Stimulated activated CD4-positive, alpha-beta T cell treated with anti-CD3 and anti-CD28 coated beads, TNF-alpha, amount 100 ng/mL, for 4 hours (primary cell): ENCODE results near the gene CACNA1G.

Experiments
- DNase-seq, 3 experiments: peaks; one replicate each; pipeline ENCODE4 v3.0.0-alpha.2; 2020; ENCODE audit warnings: low read depth in 3 of 3

CACNA1G gene

GRCh38 chr17:50651661-50652060 is 91.1 kb downstream of the CACNA1G start:
- no peak for DNase-seq

DNA sequence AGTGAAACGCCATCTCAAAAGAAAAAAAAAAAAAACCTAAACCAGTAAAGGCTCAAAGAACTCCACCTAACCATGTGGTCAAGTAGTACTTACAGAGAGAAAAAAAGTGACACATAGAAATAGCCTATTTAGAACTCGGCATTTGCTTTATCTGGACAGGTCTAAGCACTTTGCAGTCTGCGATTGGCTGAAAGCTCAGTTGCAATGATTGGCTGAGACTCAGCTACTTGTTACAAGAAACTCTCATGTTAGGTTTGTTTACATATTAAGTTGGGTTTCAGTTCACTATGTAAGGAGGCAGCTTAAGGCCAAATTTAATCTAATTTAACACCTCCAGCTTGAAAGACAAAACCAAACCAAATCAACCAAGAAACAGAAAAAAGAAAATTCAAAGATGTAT is 93.2 kb downstream of the CACNA1G start:
- no peak for DNase-seq

- no peak for DNase-seq
Observed at GRCh38 chr17:50656509-50656908, 96.0 kb downstream of the CACNA1G start.

- no peak for DNase-seq
Observed at GRCh38 chr17:50657054-50657453, 96.5 kb downstream of the CACNA1G start.

GRCh38 chr17:50657627-50658026 is 97.1 kb downstream of the CACNA1G start:
- DNase-seq: no peak

- DNase-seq: no peak
Observed at GRCh38 chr17:50658616-50659015, 98.1 kb downstream of the CACNA1G start.

GRCh38 chr17:50659179-50659578 is 98.7 kb downstream of the CACNA1G start:
- no peak for DNase-seq

DNA sequence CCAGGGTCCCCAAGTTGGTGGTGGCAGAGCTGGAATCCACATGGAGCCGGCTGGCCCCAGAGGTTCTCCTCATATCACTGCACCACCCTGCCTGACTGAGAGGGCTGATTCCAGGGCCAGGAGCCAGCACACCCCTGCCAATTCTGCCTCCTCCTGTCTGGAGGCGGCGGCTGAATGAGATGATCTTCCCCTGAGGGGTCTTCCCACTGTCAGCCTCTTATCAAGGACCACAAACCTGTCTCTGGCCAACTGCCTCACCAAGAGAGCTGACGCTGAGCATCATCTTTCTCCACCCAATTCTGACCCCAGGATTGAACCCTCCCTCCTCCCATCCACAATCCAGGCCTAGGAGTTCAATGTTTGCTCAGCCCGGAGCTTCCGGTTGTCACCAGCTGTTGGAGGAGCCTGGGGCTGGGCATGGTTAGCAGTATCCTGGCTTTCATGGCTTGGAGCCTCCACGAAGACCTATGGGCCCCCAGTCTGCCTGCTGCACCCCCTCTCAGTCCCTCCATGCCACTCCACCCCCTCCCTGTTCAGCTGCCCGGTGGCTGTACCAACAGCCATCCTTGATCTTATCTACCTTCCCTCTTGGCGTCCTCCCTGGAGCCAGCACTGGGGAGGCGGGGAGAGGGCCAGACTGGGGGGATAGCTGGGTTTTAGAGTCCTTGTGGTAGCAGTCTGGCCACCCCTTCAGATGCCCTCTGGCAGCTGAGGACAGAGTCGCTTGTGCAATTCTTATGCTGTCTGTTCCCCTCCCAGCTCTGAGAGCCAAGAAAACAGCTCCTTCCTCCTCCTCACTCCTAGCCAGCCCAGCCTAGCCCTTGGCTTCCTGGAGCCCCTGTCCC is 99.7 kb downstream of the CACNA1G start:
- no peak for DNase-seq

DNA sequence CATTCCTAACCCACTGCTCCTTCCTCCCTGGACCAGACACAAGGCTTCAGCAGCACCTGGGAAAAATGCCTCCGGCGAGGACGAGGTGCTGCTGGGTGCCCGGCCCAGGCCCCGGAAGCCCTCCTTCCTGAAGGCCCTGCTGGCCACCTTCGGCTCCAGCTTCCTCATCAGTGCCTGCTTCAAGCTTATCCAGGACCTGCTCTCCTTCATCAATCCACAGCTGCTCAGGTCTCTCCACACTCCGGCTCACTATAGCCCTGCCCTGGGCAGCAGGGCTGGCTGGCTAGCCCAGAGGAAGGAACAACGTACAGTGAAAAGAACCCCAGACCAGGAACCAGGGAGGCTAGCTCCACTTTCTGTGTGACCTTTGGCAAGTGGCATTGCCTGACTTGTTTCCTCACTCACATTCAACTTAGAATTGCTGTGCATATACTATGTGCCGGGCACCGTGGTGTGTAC is 100.4 kb downstream of the CACNA1G start:
- DNase-seq: no peak

DNA sequence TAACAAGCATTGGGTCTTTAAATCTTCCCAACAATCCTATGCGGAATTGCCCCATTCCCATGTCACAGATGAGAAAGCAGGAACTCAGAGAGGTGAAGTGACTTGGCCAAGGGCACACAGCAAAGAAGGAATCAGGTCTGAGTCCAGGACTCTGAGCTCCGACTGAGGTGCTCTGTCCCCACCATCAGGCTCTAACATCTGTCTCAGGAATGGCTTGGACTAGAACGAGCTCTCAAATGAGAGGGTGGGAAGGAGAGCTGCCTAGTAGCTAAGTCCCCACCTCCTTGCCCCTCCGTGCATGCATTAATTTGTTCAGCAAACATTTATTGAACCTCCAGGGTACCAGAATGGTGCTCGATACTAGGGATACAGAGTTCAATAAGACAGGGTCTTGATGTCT is 100.8 kb downstream of the CACNA1G start:
- no peak for DNase-seq

- peak in 1 of 3 experiments; percentile 5 for DNase-seq
Observed at GRCh38 chr17:50661795-50662391, 101.4 kb downstream of the CACNA1G start.

DNA sequence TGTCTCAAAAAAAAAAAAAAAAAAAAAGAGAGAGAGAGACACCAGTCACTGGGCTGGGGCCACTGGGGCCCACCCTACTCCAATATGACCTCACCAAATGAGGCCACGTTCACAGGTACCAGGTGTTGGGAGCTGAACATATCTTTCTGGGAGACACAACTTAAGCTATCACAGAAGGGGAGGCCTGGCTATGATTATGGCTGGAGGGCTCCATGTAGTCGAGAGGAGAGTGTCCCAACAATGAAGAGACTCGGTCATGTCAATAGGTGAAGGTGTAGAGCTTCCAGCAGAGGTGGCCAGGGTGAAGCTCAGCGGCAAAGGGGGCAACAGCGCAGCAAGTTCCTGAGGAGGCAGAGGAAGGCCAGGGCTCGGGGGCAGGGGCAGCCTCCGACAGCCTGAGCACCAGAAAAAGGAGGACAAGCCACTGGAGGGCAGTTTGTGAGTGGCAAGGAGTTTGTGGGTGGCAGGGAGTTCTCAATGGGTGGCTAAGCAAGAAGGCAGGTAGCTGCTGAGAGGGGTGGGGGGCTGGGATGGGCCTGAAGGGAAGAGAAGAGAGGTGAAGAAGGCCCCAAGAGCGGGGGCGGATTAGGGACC is 102.2 kb downstream of the CACNA1G start:
- no peak for DNase-seq

DNA sequence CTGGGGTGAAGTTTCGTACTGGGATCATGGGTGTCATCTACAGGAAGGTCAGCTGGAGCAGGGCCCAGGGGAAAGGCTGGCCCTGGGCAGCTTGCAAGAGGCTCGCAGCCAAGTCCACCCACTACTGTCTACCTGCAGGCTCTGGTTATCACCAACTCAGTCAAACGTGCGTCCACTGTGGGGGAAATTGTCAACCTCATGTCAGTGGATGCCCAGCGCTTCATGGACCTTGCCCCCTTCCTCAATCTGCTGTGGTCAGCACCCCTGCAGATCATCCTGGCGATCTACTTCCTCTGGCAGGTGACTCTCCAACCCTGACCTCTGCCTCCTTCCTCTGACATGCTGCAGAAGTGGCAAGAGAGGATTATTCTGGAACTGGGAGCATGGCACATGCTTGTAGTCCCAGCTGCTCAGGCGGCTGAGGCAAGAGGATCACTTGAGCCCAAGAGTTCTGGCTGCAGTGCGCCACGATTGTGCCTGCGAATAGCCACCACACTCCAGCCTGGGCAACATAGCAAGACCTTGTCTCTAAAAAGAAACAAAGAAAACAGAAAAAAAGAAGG is 103.4 kb downstream of the CACNA1G start:
- no peak for DNase-seq

GRCh38 chr17:50664788-50665458 is 104.4 kb downstream of the CACNA1G start:
- DNase-seq: no peak

DNA sequence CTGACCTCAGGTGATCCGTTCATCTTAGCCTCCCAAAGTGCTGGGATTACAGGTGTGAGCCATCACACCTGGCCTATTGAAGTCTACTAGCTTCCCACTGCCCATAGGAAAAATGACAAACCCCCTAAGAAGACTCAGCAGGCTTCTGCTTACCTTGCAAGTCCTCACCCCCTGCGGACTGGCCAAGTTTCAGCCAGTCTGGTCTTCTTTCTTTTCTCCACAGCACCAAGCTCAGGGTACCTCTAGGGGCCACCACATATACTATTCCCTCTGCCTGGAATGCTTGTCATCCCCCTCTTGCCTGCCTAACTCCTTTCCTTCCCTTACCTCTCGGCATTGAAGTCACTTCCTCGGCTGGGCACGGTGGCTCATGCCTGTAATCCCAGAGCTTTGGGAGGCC is 105.3 kb downstream of the CACNA1G start:
- no peak for DNase-seq

DNA sequence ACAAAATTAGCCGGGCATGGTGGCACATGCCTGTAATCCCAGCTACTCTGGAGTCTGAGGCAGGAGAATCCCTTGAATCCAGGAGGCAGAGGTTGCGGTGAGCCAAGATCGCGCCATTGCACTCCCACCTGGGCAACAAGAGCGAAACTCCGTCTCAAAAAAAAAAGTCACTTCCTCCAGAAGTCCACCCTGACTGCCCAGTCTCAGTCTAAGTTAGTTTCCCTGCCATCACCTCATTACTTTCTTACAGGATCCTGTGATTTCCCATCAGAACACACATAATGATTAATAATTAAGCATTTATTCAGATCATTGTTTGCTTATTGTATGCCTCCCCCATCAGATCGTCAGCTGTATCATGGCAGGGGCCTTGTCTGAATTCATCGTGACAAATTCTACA is 105.8 kb downstream of the CACNA1G start:
- DNase-seq: no peak

DNA sequence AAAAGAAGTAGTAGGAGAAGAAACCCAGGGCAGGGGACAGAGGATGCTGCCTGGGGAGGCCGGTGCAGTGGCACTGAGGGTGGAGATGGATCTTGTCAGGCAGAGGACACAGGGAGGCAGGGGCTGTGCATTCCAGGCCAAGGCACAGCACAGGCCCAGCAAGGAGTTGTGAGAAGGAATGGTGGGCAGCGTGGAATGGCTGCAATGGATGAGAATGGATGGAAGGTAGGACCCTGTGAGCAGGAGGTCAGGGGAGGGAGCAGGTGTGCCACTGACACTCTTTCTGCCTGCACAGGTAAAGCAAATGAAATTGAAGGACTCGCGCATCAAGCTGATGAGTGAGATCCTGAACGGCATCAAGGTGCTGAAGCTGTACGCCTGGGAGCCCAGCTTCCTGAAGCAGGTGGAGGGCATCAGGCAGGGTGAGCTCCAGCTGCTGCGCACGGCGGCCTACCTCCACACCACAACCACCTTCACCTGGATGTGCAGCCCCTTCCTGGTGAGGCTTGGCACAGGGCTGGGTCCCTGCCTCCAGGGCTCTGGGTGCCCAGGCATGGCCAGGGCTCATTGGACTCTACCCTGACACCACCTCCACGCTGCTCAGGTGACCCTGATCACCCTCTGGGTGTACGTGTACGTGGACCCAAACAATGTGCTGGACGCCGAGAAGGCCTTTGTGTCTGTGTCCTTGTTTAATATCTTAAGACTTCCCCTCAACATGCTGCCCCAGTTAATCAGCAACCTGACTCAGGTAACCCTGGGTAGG is 106.9 kb downstream of the CACNA1G start:
- no peak for DNase-seq

- DNase-seq: no peak
Observed at GRCh38 chr17:50668025-50668837, 107.7 kb downstream of the CACNA1G start.

- DNase-seq: no peak
Observed at GRCh38 chr17:50668838-50669581, 108.5 kb downstream of the CACNA1G start.

DNA sequence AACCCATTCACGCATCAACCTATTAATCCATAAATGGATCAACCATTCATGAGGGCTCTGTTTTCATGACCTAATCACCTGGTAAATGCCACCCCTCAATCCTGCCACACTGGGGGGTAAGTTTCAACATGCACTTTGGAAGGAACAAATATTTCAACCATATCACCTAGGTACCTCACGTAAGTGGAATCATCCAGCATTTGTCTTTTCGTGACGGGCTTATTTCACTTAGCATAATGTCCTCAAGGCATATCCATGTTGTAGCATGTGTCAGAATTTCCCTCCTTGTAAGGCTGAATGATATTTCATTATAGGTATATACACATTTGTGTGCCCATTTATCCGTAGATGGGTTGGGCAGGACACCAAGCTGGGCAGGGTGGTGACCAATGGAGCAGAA is 111.6 kb downstream of the CACNA1G start:
- no peak for DNase-seq
